HG03575 (cell line): ENCODE results near the gene TTC27.
A peak's percentile ranks its signal among the peaks of the same experiment; 100 is the strongest.

Experiments
- ATAC-seq: cut with Tn5 transposase; IDR thresholded peaks from one replicate; pipeline ENCODE4 v1.9.1; 2021; ENCODE audit not compliant: unreplicated experiment, insufficient number of reproducible peaks, low FRiP score; ENCODE audit errors: extremely low read depth

TTC27 gene

DNA sequence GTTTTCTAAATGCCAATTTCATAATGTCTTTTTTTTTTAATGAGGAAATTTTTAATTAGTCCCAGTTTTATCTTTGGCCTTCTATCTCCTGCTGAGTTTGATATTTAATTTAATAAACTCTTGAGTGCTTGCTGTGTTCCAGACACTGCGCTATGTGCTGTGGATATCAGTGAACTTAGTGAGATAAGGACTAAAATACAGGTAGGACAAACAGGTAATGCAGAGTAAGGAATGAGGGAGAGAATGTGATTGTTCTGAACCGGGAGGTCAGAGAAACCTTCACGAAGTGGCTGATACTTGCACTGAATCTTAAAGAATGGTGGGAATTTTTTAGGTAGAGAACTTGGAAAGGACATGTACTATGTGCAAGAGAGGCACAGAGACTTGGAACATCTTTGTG lies 28.2 kb downstream of the TTC27 start:
- ATAC-seq, result no peak

DNA sequence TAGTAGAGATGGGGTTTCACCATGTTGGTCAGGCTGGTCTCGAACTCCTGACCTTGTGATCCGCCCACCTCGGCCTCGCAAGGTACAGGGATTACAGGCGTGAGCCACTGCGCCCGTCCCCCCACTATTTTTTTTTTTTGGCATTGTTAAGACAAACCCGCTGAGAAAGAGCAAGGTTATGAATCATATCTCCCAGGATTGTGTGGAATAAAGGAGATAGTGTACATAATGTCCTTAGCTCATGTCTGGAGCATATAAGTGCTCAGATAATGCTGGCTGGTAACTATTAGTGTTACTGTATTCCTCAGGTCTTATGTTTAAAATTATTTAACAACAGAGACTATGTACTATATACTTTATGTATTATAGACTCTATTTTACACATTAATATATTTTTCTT lies 36.0 kb downstream of the TTC27 start:
- no peak for ATAC-seq

DNA sequence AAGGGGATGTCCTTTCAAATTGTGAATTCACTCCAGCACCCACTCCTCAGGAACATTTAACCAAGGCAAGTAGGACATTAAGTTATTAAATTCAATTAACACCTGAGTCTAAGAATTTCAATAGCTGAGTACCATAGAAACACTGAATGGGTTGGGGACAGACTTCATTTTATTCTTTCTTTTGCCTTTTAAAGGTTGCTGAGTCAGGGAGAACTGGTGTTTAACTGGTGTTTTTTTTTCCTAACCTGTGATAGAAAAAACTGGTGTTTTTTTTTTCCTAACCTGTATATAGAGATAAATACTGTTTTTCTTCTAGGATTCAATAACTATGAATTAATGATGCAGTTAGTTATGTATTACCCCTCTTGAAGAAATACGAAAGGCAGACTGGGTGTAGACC lies 38.9 kb downstream of the TTC27 start:
- no peak for ATAC-seq

DNA sequence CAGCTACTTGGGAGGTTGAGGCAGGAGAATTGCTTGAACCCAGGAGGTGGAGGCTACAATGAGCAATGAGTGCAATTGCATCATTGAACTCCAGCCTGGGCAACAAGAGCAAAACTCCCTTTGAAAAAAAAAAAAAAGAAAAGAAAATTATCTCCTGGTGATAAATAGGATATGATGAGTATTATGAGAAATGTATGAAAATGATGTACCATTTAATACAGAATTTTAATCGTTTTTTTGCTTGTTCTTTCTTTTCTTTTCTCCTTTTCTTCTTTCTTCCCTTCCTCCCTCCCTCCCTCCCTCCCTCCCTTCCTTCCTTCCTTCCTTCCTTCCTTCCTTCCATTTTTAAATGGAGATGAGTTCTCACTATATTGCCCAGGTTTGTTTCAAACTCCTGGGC lies 40.4 kb downstream of the TTC27 start:
- no peak for ATAC-seq

DNA sequence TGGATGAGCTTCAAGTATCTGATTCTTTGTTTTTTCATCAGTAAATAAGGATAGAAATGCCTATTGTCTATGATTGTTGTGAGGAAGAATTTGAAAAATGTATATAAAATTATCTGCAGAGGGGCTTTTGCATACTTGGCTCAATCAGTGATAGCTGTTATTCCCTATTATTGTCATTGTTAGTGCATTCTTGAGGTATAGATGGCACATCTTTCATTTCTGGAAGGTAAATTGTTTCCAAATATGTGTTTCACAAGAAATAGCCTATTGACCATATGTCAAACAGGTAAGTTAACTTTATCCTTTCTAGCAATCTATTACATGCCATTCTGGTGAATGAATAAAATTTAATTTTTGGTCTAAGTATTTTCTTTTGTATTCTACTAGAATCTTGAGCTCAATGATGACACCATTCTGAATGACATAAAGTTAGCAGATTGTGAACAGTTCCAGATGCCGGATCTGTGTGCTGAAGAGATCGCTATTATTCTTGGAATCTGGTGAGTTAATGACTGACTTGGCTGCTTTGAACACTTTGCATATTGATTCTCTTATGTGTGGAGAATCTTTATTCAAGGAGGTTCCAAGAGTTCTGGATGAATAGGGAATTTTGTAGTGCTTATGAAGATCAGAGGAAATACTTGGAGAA lies 44.2 kb downstream of the TTC27 start:
- ATAC-seq, result no peak

DNA sequence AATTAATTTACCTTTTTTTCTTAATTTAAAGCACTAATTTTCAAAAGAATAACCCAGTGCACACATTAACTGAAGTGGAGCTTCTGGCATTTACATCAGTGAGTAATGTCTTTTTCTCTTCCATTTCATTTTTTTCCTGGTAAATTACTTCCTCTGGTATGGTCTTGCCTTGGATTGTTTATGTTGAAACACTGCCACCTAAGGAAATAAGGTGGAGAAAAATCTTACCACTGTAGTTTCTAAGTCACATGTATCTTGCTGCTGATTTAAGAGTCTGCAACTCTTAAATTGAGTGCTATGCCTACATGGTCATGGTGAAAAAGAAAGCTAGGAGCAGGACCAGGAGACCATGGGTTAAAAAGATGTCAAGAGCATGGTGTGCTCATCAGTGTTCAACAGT lies 51.0 kb downstream of the TTC27 start:
- no peak for ATAC-seq

DNA sequence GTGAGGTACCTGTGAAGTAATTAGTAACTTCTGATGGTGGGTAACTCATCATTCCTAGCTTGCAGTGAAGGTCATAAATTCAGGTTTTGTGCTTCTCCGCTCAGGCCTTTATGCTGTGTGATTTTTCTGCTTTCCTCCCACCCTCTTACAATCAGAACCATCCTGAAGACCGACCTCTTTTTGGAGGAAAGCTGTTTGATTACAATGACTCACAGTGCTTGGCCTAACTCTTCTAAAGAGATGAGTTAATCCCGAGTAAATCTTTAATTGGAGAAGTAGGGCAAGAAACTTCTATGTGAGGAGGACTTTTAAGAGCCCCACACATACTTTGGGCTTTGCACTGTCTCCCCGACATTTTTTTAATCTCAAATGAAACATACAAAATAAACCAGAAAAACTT lies 53.1 kb downstream of the TTC27 start:
- ATAC-seq, result no peak

DNA sequence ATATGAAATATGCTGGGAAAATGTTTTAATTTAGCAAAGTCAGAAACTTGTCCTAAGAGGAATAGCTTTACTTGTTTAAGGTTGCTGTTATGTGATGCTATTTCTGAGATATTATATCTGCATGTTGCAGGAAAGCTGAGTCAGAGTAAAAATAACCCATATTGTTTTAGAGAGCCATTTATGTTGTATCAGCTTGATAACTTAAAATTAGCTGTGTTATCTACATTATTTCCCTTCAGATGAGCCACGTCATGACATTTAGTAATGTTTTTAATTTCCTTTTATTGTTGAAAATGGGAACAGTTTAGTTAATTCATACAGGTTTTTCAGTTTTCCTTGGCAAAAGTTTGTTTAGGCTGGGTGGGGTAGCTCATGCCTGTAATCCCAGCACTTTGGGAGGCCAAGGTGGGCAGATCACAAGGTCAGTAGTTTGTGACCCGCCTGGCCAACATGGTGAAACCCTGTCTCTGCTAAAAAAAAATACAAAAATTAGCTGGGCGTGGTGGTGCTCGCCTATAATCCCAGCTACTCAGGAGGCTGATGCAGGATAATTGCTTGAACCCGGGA lies 55.8 kb downstream of the TTC27 start:
- ATAC-seq, result no peak

DNA sequence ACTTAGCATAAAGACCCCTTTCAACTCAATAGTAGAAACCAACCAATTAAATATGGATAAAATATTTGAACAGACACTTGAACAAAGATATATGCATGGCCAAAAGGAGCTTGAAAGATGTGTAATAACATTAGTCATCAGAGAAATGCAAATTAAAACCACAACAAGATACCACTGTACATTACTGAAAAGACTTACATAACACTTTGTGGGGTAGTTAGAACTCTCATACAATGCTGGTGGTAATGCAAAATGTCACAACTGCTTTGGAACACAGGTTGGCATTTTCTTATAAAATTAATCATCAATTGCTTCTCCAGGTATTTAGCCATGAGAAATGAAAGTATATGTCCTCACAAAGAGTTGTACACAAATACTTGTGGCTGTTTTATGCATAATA lies 60.7 kb downstream of the TTC27 start:
- ATAC-seq, result peak; percentile 87

DNA sequence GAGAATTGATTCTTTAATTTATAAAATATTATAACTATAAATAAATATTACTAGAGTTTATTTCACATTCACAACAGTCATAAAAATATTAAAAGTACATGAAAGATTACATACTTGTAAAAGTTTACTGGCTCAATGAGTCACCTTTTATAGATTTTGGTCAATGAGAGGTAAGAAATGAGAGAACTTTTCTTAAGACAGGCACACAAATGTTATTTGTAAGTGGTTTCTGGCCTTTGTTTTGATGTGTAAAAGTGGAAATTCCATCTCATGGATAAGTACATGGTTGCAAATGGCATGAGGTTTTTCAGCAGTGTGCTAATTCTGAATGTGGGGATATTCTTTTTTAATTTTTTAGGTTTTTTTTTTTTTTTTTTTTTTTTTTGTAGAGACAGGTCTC lies 63.8 kb downstream of the TTC27 start:
- ATAC-seq, result no peak

DNA sequence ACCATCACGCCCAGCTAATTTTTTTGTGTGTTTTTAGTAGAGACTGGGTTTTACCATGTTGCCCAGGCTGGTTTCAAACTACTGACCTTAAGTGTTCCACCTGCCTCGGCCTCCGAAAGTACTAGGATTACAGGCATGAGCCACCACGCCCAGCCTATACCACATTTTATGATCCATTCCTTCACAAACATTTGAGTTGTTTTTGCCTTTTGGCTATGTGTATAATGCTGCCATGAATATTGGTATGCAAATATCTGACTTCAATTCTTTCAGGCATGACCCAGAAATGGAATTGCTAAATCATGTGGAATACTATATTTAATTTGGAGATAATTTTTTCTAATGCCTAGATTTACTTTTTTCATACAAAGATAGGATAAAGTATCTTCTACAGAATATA lies 68.6 kb downstream of the TTC27 start:
- no peak for ATAC-seq

DNA sequence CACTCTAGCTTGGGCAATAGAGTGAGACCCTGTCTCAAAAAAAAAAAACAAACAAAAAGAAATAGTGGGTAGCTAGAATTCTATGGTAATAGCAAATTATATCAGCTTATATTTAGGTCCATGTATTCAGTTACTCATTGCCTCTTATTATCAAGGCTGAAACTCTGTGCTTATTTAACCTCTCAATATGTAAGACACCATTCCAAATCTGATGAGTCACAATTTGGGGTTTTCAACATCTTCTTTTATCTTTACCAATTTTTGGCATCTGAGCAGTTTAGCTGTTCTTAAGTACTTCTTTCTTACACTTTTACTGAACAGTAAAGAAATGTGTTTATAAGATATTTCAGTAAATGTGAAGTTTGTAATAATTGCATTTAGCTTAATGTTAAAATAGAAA lies 69.3 kb downstream of the TTC27 start:
- ATAC-seq, result no peak

DNA sequence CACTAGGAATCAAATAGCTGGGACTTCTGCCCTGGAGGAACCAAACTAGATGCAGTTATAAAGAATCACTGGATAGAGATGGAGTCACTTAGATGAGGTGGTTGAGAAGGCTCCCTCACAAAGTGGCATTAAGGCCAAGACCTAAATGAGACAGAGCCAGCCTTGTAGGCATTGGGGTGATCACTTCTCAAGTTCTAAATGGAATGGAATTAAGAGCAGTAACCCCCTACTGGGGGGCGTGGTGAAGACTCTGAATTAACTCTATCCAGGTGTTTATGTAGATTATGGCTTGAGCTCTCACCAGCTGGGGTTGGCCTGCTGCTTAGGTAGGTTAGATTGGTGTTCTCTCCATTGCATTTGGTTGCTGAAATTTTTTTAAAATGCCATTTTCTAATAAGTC lies 71.3 kb downstream of the TTC27 start:
- no peak for ATAC-seq

DNA sequence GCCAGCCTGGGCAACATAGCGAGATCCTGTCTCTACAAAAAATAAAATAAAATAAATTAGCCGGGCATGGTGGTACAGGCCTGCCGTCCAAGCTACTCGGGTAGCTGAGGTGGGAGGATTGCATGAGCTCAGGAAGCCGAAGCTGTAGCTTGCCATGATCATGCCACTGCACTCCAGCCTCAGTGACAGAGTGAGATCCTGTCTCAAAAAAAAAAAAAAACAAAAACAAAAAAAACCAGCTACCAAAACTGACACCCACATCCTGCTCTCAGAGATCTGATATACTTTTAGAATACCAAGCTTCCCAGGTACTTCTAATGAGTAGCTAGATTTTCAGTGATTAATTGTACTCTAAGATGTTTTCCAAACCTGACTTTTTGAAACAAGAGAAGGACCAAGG lies 74.0 kb downstream of the TTC27 start:
- ATAC-seq, result no peak

DNA sequence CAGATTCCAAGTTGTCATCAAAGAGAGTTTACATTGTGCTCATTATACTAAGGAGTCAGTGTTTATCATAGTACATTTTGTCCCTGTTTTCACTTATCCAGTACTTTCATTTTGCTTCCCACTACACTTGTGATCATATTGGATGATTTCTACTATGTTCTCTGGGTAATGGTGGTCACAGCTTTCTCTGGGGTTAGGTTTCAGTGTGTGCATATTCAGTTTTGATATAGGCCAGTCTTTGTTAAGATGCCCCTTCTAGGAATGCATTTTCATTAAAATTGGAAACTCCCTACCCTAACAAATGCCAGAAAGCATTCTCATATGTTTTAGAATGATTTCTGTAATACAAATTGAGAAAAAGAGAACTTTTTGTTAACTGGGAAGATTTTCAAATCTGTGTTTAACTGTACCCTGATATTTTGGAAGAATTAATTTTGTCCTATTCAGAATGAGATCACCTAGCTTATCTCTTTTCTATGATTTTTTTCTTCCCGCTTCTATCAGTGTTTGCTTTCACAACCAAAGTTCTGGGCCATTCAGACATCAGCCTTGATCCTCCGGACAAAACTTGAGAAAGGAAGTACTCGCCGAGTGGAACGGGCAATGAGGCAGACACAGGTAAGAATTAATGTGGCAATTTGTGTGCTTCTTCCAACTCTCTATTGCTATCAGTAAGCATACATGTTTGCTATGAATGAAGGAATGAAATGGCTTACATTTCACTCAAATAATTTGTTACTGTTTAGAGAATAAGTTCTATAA lies 74.6 kb downstream of the TTC27 start:
- no peak for ATAC-seq

DNA sequence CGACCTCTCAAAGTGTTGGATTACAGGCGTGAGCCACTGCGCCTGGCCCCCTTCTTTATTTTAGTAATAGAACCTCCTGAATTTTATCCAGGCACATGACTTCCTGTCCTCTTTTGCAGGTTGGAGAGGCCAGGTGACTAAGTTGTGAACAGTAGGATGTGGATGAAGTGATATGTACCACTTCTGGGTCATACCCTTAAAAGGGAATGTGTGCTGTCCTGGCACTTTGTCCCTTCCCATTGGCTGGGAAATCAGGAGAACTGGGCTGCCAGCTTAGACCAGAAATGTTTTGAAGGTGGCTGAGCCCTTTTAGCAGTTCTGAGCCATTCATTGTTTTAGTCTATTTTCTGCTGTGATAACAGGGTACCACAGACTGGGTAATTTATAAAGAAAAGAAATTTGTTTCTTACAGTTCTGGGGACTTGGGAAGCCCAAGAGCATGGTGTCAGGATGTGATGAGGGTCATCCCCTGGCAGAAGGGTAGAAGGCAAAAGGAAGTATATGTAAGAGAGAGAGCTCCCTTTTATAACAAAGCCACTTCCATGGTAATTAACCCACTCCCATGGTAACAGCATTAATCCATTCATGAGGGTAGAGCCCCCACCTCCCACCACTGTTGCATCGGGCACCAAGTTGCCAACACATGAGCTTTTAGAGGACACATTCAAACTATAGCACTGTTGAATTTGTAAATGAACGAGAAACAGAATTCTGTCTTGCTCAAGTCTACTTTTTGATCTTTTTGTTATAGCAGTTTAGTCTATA lies 79.1 kb downstream of the TTC27 start:
- no peak for ATAC-seq

DNA sequence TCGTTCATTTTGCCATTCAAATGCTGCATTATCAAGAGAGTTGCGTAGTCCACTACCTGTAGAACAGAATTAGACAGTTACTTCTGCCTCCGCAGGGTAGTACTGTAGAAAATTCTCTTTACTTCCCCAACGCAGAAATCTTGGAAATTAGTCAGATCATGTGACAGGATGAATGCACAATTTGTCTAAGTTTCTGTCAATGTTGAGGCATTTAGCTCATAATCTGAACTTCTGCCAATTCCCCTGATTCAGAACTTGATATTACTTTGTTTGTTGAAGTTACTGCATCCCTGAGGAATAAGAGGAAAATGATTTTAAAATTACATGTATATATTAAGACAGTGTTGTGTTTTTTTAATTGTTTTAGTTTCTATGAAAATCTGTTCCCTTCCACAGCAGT lies 83.4 kb downstream of the TTC27 start:
- no peak for ATAC-seq

DNA sequence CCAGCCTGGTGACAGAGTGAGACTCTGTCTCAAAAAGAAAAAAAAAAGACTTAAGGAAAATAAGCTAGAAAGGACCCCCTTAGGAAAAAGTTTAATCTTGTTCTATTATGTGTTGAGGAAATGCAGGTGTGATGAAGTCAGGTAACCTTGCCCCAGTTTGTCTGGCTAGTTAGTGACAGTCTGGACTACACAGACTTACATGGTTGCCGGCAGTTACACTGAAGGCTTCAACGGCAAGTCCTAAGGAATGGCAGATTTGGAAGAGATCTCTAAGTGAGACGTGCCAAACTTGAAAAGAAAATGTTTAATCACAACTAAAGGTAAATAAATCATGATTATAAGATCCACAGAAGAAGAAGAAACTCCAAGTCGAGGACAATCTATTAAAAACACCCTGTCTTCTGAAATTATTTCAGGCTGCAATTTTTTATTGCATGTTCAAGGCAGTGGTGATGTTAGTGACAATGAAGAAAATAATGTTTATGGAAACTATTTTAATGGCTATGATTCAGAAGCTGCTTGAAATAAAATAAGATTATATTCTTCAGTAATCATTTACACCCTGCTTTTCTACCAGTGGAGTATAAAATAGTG lies 84.2 kb downstream of the TTC27 start:
- ATAC-seq, result no peak

DNA sequence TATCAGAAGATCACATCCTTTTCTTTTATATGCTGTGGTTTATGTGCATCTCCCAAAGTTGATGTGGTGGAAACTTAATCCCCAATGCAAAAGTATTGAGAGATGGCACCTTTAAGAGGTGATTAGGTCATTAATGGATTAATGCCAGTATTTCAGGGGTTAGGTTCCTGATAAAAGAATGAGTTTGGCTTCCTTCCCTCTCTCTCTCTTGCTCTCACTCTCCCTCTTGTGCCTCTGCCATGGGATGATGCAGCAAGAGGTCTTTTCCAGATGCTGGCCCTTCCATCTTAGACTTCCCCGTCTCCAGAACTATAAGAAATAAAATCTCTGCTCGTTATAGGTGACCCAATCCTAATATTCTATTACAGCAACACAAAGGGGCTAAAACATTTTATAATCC lies 85.0 kb downstream of the TTC27 start:
- no peak for ATAC-seq

DNA sequence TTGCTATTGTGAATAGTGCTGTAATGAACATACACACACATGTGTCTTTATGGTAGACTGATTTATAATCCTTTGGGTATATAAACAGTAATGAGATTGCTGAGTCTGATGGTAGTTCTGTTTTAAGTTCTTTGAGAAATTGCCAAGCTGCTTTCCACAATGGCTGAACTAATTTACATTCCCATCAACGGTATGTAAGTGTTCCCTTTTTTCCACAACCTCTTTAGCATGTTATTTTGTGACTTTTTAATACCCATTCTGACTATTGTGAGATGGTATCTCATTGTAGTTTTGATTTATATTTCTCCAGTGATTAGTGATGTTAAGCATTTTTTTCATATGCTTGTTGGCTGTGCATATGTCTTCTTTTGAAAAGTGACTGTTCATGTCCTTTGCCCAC lies 86.7 kb downstream of the TTC27 start:
- no peak for ATAC-seq
